ENCODE measurements around the gene AHR.
"Not testable (repeated sequence)": the region's sequence is repeated elsewhere in the genome, so short reads cannot be mapped to it uniquely, and the experiment has no call there.

Gene AHR

GRCh38 chr7:17342756-17343155 is 44.3 kb downstream of the AHR start:
- DNase-seq: no peak

DNA sequence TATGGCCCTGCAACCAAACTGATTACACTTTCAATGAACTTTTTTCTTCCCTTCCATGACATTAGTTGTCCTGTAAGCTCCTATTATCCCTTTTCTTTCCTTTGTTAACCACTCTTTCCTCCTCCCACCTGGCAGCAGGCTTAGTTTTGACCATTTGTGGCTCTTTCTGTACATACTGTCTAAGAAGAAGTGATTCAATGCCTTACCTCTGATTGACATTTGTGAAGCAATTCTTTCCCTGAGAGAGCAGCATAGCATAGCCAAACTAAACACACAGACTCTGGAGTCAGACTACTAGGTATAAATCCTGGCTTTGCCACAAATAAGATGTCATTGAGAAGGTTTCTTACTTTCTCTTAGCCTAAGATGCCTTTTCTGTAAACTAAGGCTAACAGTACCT is 48.9 kb downstream of the AHR start:
- no peak for DNase-seq

DNA sequence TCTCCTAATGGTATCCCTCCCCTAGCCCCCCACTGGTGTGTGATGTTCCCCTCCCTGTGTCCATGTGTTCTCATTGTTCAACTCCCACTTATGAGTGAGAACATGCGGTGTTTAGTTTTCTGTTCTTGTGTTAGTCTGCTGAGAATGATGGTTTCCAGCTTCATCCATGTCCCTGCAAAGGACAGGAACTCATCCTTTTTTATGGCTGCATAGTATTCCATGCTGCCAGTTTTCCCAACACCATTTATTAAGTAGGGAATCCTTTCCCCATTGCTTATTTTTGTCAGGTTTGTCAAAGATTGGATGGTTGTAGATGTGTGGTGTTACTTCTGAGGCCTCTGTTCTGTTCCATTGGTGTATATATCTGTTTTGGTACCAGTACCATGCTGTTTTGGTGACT is 50.5 kb downstream of the AHR start:
- not testable (repeated sequence) for DNase-seq

DNA sequence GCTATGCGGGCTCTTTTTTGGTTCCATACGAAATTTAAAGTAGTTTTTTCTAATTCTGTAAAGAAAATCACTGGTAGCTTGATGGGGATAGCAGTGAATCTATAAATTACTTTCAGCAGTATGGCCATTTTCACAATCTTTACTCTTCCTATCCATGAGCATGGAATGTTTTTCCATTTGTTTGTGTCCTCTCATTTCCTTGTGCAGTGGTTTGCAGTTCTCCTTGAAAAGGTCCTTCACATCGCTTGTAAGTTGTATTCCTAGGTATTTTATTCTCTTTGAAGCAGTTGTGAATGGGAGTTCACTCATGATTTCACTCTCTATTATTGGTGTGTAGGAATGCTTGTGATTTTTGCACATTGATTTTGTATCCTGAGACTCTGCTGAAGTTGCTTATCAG is 51.9 kb downstream of the AHR start:
- not testable (repeated sequence) for DNase-seq

- DNase-seq: not testable (repeated sequence)
These were observed 55.4 kb downstream of the AHR start for GRCh38 chr7:17353650-17354419.

DNA sequence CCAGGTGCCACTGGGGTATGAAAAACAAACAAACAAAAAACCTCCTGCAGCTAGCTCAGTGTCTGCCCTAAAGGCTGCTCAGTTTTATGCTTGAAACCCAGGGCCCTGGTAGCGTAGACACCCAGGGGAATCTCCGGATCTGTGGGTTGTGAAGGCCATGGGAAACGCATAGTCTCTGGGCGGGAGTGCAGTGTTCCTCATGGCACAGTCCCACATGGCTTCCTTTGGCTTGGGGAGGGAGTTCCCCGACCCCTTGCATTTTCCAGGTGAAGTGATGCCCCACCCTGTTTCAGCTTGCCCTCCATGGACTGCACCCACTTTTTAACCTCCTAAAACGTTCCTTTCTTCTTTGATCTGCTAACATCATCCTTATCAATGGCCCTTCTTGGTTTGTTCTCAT is 56.0 kb downstream of the AHR start:
- no peak for DNase-seq

DNA sequence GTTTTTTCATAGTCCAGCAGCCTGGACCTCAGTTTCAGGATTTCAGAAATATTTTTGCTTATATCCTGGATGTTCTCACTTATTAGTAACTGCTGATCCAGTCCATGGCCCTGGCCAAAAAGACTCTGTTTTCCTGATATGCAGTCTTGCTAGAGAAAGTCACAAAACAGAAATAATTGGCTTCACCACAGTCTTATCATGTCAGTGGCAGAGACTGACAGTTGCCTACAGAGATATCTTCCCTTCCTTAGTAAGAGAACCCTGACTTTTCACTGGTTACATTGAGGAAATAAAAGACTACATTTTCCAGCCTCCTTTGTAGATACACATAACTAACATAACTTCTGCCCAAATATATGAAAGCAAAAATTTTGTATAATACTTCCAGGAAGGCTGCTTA is 56.6 kb downstream of the AHR start:
- DNase-seq: no peak

DNA sequence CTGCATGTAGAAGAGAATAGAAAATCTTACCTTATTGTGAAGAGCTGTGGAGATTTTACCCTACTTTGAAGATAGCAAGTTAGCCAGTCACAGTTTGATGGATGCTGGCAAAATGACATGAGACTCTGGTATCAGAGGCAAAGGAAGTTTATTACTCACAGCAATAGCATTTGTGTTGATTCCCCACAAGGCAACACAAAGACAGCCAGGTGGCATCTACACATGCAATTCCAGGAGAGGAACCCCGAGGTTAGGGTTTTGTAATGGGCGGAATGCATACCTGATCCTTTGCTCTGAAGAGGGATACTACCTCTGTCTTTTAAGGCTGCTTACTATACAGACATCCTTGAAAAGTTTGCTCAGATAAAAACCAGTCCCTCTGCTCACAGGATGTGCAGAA is 59.5 kb downstream of the AHR start:
- DNase-seq: no peak

- no peak for DNase-seq
These were observed 61.2 kb downstream of the AHR start for GRCh38 chr7:17359610-17360009.

DNA sequence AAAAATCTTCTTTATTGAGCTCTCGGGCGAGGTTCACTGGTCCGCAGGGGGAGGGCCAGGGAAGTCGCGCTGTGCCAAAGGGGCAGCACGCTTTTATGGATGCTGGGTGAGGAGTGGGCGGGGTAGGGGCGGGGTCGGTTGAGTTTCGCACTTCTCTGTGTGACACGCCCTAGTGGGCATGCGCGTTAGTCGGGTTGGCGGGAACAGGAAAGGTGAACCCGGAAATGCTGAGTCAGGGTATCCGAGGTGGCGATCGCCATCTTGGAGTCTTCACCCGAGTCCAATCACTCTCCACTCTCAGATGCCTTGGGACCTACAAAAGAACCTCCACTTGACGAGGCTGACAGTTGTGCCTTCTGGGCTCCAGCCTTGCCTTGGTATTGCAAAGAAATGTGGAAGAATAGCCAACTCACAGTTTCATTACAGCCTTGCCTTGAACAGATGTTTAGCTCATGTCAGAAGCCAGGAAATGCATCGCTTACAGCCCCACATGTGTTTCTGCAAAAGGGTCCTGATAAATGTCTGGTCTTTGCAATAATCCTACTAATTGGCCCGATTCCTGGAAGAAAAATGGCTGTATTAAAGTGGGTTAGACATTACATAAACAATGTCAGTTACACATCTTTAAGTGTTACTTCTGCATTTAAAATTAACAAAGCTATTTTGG is 64.1 kb downstream of the AHR start:
- no peak for DNase-seq

GRCh38 chr7:17364671-17365070 is 66.2 kb downstream of the AHR start:
- no peak for DNase-seq

GRCh38 chr7:17365775-17366174 is 67.3 kb downstream of the AHR start:
- DNase-seq: no peak

GRCh38 chr7:17367502-17367901 is 69.0 kb downstream of the AHR start:
- no peak for DNase-seq

DNA sequence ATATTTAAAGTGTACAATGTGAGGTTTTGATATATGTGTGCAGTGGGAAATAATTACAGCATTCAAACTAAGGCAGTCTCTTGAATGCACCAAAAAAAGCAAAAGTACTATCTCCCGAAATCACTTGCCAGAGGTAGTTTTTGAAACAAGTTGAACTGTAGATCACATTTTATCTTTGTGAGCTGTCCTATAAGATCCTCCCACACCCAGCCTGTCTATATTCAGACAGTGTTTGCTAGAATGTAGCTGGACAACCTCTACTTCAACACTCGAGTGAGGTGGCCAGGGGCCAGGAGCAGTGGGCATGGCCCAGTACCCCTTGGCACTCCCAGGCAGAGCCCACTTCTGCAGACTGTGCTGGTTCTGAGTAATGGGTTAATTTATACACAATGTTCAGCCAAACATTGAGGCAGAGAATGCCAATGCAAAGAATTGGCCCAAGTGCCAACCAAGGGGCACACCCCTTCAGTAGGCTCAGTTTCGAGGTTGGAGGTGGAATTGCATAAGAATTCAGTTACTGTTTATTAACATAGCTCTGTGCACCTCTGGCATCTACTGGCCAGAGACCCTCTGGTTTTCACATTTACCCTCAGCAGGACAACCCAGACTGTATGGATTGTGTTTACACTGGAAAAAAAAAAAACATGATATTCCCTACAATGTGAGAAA is 70.5 kb downstream of the AHR start:
- no peak for DNase-seq

DNA sequence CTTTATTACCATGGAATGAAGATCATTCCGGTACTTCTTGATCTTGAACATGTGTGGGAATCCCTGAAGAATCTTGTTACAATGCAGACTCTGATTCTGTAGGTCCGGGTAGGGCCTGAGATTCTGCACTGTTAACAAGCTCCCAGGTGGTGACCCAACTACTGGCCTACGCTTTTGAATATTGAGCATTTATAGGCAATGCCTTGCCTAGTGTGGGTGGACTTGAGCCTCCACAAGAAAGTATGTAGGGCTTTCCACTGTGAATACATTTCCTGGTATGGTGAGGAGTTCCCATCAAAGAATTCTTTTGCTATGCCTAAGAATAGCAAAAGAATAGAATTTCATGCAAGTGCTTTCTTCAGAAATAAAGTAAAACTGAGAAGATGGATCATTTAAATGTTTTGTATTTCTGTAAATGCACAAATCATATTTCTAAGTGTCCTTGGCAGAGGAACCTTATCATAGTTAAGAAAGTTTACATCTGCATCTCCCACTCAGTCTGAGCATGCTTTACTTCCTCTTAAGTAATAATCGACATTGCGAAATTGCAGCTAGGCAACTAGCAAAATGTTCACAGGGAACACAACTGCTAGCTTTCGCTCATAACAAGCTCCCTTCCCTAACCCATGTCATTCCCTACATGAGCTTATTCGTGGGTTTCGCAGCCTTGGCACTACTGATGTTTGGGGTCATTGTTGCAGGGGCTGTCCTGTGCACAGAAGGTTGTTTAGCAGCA is 71.4 kb downstream of the AHR start:
- no peak for DNase-seq

GRCh38 chr7:17370901-17371585 is 72.6 kb downstream of the AHR start:
- no peak for DNase-seq

- DNase-seq: no peak
These were observed 73.4 kb downstream of the AHR start for GRCh38 chr7:17371671-17372524.

- DNase-seq: no peak
These were observed 75.7 kb downstream of the AHR start for GRCh38 chr7:17374157-17374556.

- no peak for DNase-seq
These were observed 76.2 kb downstream of the AHR start for GRCh38 chr7:17374654-17375053.

- DNase-seq: no peak
These were observed 78.1 kb downstream of the AHR start for GRCh38 chr7:17376595-17376994.

DNA sequence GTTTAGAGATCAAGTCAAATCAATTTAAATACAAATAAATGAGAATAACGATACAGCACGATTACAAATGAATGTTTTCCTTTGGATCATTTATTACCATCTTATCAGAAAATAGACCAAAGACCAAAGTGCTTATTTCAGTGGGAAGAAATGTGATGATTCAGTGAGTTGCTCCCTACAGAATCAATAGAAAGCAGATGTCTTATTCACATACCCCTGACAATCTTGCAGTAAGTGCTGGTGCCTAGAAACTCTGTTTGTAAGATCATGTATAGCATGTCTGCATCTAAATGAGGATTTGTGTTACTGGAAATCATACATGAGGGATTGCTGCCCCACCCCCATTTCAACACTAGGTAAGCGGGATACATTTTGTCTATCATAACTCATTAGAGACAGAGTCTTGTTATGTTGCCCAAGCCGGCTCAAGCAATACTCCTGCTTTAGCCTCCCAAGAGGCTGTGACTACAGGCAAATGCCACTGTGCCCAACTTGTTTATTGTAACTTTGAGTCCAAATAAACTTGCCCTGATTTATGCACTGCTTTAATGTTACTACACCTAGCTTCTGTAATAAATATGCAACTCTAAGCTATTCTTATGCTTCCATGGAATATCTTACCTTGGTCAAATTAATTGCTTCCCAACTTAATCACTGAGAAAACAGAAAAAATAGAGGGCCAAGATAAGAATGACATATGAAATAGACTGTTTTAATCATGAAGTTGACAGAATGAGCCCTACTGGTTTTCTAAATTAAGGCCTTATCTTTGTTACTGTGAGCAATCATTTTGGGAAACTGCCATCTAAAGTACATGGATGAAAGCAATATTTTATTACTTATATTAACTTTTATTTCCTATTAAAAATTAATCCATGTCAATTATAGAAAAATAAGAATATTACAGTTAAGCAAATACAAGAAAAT is 82.5 kb downstream of the AHR start:
- DNase-seq: no peak
